Vagina (tissue), 2 donors: ENCODE results near the gene TOB2. TPM values are rescaled to one million over a fixed set of nuclear protein-coding genes. Genes with fewer than 3 reads are reported as not detected.

Experiments
- DNase-seq, 2 donors: peaks; one replicate each; pipeline ENCODE4 v3.0.0-alpha.2; 2017; ENCODE audit errors: extremely low spot score in 2 of 2
- H3K27ac ChIP-seq: fragments of 200-600 bp; sonication (generic); one replicate; pipeline ENCODE4 v1.5.1; 2019
- H3K27me3 ChIP-seq: fragments of 200-600 bp; sonication (generic); one replicate; pipeline ENCODE4 v1.5.1; 2019
- H3K36me3 ChIP-seq, 2 donors: fragments of 200-600 bp; sonication (generic); one replicate each; pipeline ENCODE4 v1.5.1; 2017 to 2019
- H3K4me1 ChIP-seq: fragments of 200-600 bp; sonication (generic); one replicate; pipeline ENCODE4 v1.5.1; 2019
- H3K4me3 ChIP-seq, 2 donors: fragments of 200-600 bp; sonication (generic); 1 replicate in 1 of 2; 2 replicates in 1 of 2; pipeline ENCODE4 v1.5.1; 2016 to 2019
- H3K9me3 ChIP-seq: fragments of 200-600 bp; sonication (generic); one replicate; pipeline ENCODE4 v1.5.1; 2019
- POLR2A ChIP-seq, 2 donors: fragments of 450-650 bp; IDR thresholded peaks; one replicate each; pipeline ENCODE4 v1.6.1; 2017; ENCODE audit warnings: antibody characterized with exemption in 2 of 2, mild to moderate bottlenecking in 2 of 2, moderate library complexity in 2 of 2
- POLR2AphosphoS5 ChIP-seq, 2 donors: sonication (generic); formaldehyde crosslinking; IDR thresholded peaks; one replicate each; pipeline ENCODE4 v1.9.0; 2017; ENCODE audit warnings: antibody characterized with exemption in 2 of 2, mild to moderate bottlenecking in 2 of 2, low read depth in 1 of 2; ENCODE audit not compliant: insufficient read depth in 1 of 2
- intact Hi-C: fragments of 100-400 bp; cut with DNase I; formaldehyde crosslinking; loops from one replicate; pipeline ENCODE4 v1.15.1; 2023
- total RNA-seq: library from RNA; depleted of rRNA; stranded (reverse); fragments of >200 nt; gene quantifications from one replicate; pipeline ENCODE4 v1.2.3, GENCODE V29; 2016
- TF ChIP-seq, protein P1 (sequence below), 3 experiments: fragments of 450-650 bp in 2 of 3; fragments of 200-600 bp in 1 of 3; sonication (generic) in 1 of 3; IDR thresholded peaks; one replicate each; pipeline ENCODE4 v1.5.1; 2017 to 2019; ENCODE audit warnings: antibody characterized with exemption in 3 of 3, mild to moderate bottlenecking in 2 of 3, moderate library complexity in 2 of 3

TOB2 gene
- total RNA-seq, 1 donor from 2014 or later: 34.9 TPM

GRCh38 chr22:41387341-41387740 lies 59.3 kb downstream of the TOB2 start:
- Histone ChIP-seq H3K9me3 (no peaks in the 10 kb centered on the region), H3K4me3 (no peak overlapping the region), H3K36me3 (peaks cover 0 to 36% of the 10 kb centered on the region in 2 donors), H3K27ac (no peak overlapping the region), H3K4me1 (peaks cover 23% of the 10 kb centered on the region), H3K27me3 (no peaks in the 10 kb centered on the region)
- TF ChIP-seq POLR2A (IDR thresholded peaks at IDR 0.05) (no peak), POLR2AphosphoS5 (IDR thresholded peaks at IDR 0.05; ENCODE audit: insufficient read depth in 1 of 2, low read depth in 1 of 2) (no peak)
- TF ChIP-seq, protein P1, sequence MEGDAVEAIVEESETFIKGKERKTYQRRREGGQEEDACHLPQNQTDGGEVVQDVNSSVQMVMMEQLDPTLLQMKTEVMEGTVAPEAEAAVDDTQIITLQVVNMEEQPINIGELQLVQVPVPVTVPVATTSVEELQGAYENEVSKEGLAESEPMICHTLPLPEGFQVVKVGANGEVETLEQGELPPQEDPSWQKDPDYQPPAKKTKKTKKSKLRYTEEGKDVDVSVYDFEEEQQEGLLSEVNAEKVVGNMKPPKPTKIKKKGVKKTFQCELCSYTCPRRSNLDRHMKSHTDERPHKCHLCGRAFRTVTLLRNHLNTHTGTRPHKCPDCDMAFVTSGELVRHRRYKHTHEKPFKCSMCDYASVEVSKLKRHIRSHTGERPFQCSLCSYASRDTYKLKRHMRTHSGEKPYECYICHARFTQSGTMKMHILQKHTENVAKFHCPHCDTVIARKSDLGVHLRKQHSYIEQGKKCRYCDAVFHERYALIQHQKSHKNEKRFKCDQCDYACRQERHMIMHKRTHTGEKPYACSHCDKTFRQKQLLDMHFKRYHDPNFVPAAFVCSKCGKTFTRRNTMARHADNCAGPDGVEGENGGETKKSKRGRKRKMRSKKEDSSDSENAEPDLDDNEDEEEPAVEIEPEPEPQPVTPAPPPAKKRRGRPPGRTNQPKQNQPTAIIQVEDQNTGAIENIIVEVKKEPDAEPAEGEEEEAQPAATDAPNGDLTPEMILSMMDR (IDR thresholded peaks at IDR 0.05): no peak
- DNase-seq: no peak
- intact Hi-C loops: no loop called here

DNA sequence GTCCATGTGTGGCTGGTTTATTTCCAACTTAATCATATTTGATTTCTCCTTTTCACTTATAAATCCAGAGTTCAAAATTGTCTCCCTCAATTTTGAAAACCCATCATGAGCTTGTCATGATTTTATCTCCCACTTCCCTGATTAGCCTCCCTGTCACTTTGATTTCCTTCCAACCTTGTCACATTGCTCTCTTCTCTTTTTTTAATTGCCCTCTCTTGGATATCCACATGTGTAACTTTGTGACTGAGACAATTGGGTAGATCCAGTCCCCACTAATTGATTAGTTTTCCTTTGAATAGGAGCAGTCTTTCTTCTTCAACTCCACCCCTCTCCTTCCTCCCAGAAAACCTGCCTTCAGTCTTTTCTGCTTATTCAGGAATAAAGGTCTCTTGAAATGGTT lies 62.5 kb downstream of the TOB2 start:
- Histone ChIP-seq H3K27me3 (no peaks in the 10 kb centered on the region), H3K27ac (peak overlapping the region; percentile 98), H3K4me3 (no peak overlapping the region), H3K9me3 (no peaks in the 10 kb centered on the region), H3K4me1 (peaks cover 34% of the 10 kb centered on the region), H3K36me3 (peaks cover 0 to 13% of the 10 kb centered on the region in 2 donors)
- DNase-seq: no peak
- intact Hi-C loops: no loop called here
- TF ChIP-seq, protein P1 (IDR thresholded peaks at IDR 0.05): no peak
- TF ChIP-seq POLR2AphosphoS5 (IDR thresholded peaks at IDR 0.05; ENCODE audit: insufficient read depth in 1 of 2, low read depth in 1 of 2): no peak

Other genes starting within 250 kb of the TOB2 start
- 11.8 TPM for gene L3MBTL2, start 241.5 kb downstream of the TOB2 start, total RNA-seq
- gene CHADL, start 205.9 kb downstream of the TOB2 start, total RNA-seq: 3.7 TPM
- gene RANGAP1, start 160.6 kb downstream of the TOB2 start, total RNA-seq: 45.7 TPM
- gene ZC3H7B, start 145.3 kb downstream of the TOB2 start, total RNA-seq: 28.2 TPM
- 12.0 TPM for gene TEF, start 64.9 kb downstream of the TOB2 start, total RNA-seq
- 35.4 TPM for gene PHF5A, start 21.9 kb upstream of the TOB2 start, total RNA-seq
- 78.6 TPM for gene ACO2, start 22.3 kb upstream of the TOB2 start, total RNA-seq
- gene POLR3H, start 97.7 kb upstream of the TOB2 start, total RNA-seq: 21.4 TPM
- 29.7 TPM for gene CSDC2, start 114.2 kb upstream of the TOB2 start, total RNA-seq
- 40.8 TPM for gene PMM1, start 143.0 kb upstream of the TOB2 start, total RNA-seq
- gene DESI1, start 174.2 kb upstream of the TOB2 start, total RNA-seq: 20.6 TPM
- 158 TPM for gene XRCC6, start 174.5 kb upstream of the TOB2 start, total RNA-seq
- gene SNU13, start 242.1 kb upstream of the TOB2 start, total RNA-seq: 113 TPM